SK-N-SH treated with all-trans-retinoic acid at 6 μM for 48 hours (cell line): ENCODE results near the gene RHCE.
"Not testable (repeated sequence)": the region's sequence is repeated elsewhere in the genome, so short reads cannot be mapped to it uniquely, and the experiment has no call there.

ENCODE experiments used
- ATAC-seq: fragments of 200-7000 bp; cut with Tn5 transposase; 3 replicates; pipeline ENCODE4 v1.9.1; 2020; ENCODE audit warnings: mild to moderate bottlenecking, moderate library complexity
- BACH2 ChIP-seq: fragments of 250-450 bp; sonication (Bioruptor Pico); IDR thresholded peaks from 2 replicates; pipeline ENCODE4 v1.9.0; 2021; ENCODE audit warnings: mild to moderate bottlenecking, borderline replicate concordance
- CSDC2 ChIP-seq: fragments of 250-450 bp; sonication (Bioruptor Pico); IDR thresholded peaks from 2 replicates; pipeline ENCODE4 v1.5.0; 2020; ENCODE audit warnings: mild to moderate bottlenecking, moderate library complexity
- GLIS3 ChIP-seq: fragments of 250-450 bp; sonication (Bioruptor Pico); IDR thresholded peaks from 2 replicates; pipeline ENCODE4 v1.5.0; 2020; ENCODE audit warnings: mild to moderate bottlenecking, moderate library complexity
- ISL1 ChIP-seq: fragments of 250-450 bp; sonication (Bioruptor Pico); IDR thresholded peaks from 2 replicates; pipeline ENCODE4 v2.1.2; 2022; ENCODE audit warnings: mild to moderate bottlenecking, moderate library complexity
- SNAI2 ChIP-seq: fragments of 250-450 bp; sonication (Bioruptor Pico); IDR thresholded peaks from 2 replicates; pipeline ENCODE4 v1.5.0; 2020; ENCODE audit warnings: mild to moderate bottlenecking, moderate library complexity
- TOX ChIP-seq: fragments of 250-450 bp; sonication (Bioruptor Pico); IDR thresholded peaks from 2 replicates; pipeline ENCODE4 v1.8.0; 2021; ENCODE audit warnings: mild to moderate bottlenecking, moderate library complexity, borderline replicate concordance
- ZC3H10 ChIP-seq: fragments of 250-450 bp; sonication (Bioruptor Pico); IDR thresholded peaks from 2 replicates; pipeline ENCODE4 v1.5.1; 2021; ENCODE audit warnings: mild to moderate bottlenecking, moderate library complexity
- ZNF70 ChIP-seq: fragments of 450-650 bp; formaldehyde crosslinking; IDR thresholded peaks from 2 replicates; pipeline ENCODE4 v1.5.0; 2020; ENCODE audit warnings: mild to moderate bottlenecking, moderate library complexity
- TF ChIP-seq, protein P1 (sequence below): fragments of 250-450 bp; sonication (Bioruptor Pico); IDR thresholded peaks from 2 replicates; pipeline ENCODE4 v1.5.1; 2020; ENCODE audit warnings: low read depth, mild to moderate bottlenecking, moderate library complexity
- TF ChIP-seq, protein P2 (sequence below): fragments of 250-450 bp; sonication (Bioruptor Pico); IDR thresholded peaks from 2 replicates; pipeline ENCODE4 v1.8.0; 2020; ENCODE audit warnings: mild to moderate bottlenecking, moderate library complexity, borderline replicate concordance
- TF ChIP-seq, protein P3 (sequence below): fragments of 250-450 bp; sonication (Bioruptor Pico); IDR thresholded peaks from 2 replicates; pipeline ENCODE4 v1.5.1; 2021; ENCODE audit warnings: mild to moderate bottlenecking, moderate library complexity
- TF ChIP-seq, protein P4 (sequence below): fragments of 250-450 bp; sonication (Bioruptor Pico); IDR thresholded peaks from 2 replicates; pipeline ENCODE4 v1.8.0; 2021; ENCODE audit warnings: low read depth, mild to moderate bottlenecking, moderate library complexity, borderline replicate concordance

Gene RHCE

DNA sequence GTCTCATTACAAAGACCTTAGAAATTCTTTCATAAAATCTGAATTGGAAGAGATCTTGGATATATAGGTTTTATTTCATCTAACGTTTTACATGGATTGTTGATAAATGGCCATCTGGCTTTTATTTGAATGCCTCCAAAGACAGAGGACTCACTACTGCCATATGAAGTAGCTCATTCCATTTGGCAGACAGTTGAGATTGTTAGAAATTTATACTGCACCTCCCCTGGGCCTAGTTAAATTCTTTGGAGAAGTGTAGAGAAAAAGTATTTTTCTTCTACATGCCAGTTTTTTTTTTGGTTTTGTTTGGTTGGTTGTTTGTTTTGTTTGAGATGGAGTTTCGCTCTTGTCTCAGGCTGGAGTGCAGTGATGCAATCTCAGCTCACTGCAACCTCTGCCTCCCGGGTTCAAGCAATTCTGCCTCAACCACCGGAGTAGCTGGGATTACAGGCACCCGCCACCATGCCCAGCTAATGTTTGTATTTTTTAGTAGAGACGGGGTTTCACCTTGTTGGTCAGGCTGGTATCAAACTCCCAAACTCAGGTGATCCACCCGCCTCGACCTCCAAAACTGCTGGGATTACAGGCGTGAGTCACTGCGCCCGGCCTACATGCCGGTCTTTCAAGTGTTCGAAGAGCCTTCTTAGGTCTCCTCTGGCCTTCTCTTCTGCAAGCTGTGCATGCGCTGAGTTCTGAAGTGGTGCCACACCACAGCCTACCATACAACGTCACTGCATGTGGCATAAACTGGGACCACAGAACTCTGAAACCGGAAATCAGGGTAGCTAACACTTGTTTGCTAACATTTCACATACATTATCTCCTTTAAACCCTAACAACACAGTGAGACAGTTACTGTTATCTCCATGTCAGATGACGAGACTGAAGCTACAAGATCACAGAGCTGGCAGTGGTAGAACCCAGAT lies 57.7 kb downstream of the RHCE start:
- ATAC-seq, result not testable (repeated sequence)

DNA sequence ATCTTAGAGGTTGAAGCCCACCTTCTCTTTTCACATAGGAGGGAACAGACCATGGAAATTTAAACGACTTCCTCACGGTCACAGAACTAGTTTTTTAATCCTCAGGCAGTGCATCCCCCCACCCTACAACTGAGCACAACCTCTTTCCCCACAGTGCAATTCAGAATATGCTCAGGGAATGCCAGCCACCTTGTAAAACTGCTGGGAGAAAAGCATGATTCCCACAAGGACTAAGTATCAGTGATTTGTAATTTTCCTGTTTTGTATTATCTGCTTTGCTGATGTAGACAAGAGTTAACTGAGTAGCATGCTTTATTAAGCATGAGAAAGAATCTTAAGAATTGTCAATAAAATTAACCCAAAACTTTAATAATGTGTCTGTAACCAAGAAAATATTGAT lies 58.7 kb downstream of the RHCE start:
- no peak for ATAC-seq
- TF ChIP-seq ZNF70 (no peak), ZC3H10 (CRISPR knock-in tag) (no peak), ISL1 (CRISPR knock-in tag) (no peak)
- TF ChIP-seq, protein P1, sequence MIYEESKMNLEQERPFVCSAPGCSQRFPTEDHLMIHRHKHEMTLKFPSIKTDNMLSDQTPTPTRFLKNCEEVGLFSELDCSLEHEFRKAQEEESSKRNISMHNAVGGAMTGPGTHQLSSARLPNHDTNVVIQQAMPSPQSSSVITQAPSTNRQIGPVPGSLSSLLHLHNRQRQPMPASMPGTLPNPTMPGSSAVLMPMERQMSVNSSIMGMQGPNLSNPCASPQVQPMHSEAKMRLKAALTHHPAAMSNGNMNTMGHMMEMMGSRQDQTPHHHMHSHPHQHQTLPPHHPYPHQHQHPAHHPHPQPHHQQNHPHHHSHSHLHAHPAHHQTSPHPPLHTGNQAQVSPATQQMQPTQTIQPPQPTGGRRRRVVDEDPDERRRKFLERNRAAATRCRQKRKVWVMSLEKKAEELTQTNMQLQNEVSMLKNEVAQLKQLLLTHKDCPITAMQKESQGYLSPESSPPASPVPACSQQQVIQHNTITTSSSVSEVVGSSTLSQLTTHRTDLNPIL (CRISPR knock-in tag), result no peak
- TF ChIP-seq, protein P2, sequence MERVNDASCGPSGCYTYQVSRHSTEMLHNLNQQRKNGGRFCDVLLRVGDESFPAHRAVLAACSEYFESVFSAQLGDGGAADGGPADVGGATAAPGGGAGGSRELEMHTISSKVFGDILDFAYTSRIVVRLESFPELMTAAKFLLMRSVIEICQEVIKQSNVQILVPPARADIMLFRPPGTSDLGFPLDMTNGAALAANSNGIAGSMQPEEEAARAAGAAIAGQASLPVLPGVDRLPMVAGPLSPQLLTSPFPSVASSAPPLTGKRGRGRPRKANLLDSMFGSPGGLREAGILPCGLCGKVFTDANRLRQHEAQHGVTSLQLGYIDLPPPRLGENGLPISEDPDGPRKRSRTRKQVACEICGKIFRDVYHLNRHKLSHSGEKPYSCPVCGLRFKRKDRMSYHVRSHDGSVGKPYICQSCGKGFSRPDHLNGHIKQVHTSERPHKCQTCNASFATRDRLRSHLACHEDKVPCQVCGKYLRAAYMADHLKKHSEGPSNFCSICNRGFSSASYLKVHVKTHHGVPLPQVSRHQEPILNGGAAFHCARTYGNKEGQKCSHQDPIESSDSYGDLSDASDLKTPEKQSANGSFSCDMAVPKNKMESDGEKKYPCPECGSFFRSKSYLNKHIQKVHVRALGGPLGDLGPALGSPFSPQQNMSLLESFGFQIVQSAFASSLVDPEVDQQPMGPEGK (CRISPR knock-in tag), result no peak

DNA sequence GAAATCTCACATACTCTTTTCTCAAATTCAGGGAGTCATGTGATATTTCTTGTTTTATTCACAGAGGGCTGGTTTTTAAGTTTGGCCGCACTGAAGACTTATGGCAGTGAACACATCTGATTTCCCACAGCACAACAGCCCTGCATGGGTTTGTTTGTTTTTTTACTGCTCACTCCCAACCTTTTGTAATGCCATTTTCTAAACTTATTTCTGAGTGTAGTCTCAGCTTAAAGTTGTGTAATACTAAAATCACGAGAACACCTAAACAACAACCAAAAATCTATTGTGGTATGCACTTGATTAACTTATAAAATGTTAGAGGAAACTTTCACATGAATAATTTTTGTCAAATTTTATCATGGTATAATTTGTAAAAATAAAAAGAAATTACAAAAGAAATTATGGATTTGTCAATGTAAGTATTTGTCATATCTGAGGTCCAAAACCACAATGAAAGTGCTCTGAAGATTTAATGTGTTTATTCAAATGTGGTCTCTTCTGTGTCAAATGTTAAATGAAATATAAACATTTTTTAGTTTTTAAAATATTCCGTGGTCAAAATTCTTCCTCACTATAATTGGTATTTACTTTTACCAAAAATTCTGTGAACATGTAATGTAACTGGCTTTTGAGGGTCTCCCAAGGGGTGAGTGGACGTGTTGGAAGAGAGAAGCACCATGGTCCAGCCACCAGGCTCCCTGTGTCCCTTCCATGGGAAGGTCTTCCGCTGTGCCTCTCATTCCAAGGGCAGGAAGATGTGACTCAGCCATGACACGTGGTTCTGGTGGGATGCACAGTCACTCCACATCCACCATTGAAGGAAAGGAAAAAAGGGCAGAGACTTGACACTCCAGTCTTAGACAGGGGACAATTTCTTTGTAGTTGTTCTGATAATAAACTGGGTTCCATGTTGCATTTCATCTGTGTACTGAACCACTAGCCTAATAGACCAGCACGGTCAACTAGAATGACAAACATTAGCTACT lies 59.7 kb downstream of the RHCE start:
- ATAC-seq, result peak; percentile 11; the same call in 1 of the 3 replicates
- TF ChIP-seq GLIS3 (CRISPR knock-in tag), result no peak
- TF ChIP-seq TOX (CRISPR knock-in tag), result no peak
- TF ChIP-seq, protein P3, sequence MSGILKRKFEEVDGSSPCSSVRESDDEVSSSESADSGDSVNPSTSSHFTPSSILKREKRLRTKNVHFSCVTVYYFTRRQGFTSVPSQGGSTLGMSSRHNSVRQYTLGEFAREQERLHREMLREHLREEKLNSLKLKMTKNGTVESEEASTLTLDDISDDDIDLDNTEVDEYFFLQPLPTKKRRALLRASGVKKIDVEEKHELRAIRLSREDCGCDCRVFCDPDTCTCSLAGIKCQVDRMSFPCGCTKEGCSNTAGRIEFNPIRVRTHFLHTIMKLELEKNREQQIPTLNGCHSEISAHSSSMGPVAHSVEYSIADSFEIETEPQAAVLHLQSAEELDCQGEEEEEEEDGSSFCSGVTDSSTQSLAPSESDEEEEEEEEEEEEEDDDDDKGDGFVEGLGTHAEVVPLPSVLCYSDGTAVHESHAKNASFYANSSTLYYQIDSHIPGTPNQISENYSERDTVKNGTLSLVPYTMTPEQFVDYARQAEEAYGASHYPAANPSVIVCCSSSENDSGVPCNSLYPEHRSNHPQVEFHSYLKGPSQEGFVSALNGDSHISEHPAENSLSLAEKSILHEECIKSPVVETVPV (CRISPR knock-in tag), result no peak
- no peak for TF ChIP-seq ISL1 (CRISPR knock-in tag)
- TF ChIP-seq, protein P2 (CRISPR knock-in tag), result no peak
- TF ChIP-seq ZNF70, result no peak
- TF ChIP-seq CSDC2 (CRISPR knock-in tag), result no peak
- no peak for TF ChIP-seq SNAI2 (CRISPR knock-in tag)
- TF ChIP-seq BACH2 (CRISPR knock-in tag), result no peak
- TF ChIP-seq, protein P4, sequence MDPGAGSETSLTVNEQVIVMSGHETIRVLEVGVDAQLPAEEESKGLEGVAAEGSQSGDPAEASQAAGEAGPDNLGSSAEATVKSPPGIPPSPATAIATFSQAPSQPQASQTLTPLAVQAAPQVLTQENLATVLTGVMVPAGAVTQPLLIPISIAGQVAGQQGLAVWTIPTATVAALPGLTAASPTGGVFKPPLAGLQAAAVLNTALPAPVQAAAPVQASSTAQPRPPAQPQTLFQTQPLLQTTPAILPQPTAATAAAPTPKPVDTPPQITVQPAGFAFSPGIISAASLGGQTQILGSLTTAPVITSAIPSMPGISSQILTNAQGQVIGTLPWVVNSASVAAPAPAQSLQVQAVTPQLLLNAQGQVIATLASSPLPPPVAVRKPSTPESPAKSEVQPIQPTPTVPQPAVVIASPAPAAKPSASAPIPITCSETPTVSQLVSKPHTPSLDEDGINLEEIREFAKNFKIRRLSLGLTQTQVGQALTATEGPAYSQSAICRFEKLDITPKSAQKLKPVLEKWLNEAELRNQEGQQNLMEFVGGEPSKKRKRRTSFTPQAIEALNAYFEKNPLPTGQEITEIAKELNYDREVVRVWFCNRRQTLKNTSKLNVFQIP (CRISPR knock-in tag), result no peak
- TF ChIP-seq, protein P1 (CRISPR knock-in tag), result no peak

DNA sequence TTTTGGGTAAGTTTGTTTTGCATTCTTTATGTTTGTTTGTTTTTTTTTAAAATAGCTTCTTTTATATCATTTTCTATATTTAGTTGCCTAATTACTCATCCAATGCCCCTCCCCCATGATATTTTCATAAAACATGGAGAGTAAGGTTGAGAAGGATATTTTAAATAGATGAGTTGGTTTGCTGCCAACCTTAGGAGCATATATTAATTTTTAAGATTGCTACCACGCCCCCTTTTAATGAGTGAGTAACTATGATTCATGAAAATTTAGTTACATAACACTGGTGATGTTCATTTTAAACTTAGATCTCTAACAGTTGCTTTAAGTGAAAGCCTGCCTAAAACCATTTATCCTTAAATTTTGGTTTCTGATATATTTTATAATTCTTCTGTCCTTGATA lies 63.8 kb downstream of the RHCE start:
- TF ChIP-seq CSDC2 (CRISPR knock-in tag) (no peak), ISL1 (CRISPR knock-in tag) (0 out of 2 replicates have a peak, but pooled peaks have one; percentile 19)

More for the DNA sequence above, 63.8 kb downstream of the RHCE start:
- ATAC-seq, result peak; percentile 60
